Activated naive CD8-positive, alpha-beta T cell treated with anti-CD3 and anti-CD28 coated beads, Interleukin-2, amount 50 U/mL, for 24 hours (primary cell): ENCODE measurements around the gene FMN1.

Source experiments
- ATAC-seq: fragments of 150-1000 bp; cut with Tn5 transposase; one replicate; pipeline ENCODE4 v1.10.0; 2021
- DNase-seq: peaks from one replicate; pipeline ENCODE4 v3.0.0; 2021
- H3K27ac Mint-ChIP-seq: one replicate; pipeline ENCODE4 v1.8.0; 2021; ENCODE audit warnings: mild to moderate bottlenecking, mixed read lengths
- H3K27me3 Mint-ChIP-seq: one replicate; pipeline ENCODE4 v1.8.0; 2021; ENCODE audit warnings: mixed read lengths
- H3K36me3 Mint-ChIP-seq: one replicate; pipeline ENCODE4 v1.8.0; 2021; ENCODE audit warnings: low read depth, mixed read lengths
- H3K4me1 Mint-ChIP-seq: one replicate; pipeline ENCODE4 v1.8.0; 2021; ENCODE audit warnings: mixed read lengths
- H3K4me3 Mint-ChIP-seq: one replicate; pipeline ENCODE4 v1.8.0; 2021; ENCODE audit warnings: mild to moderate bottlenecking, moderate library complexity, mixed read lengths
- H3K9me3 Mint-ChIP-seq: one replicate; pipeline ENCODE4 v1.8.0; 2021; ENCODE audit warnings: mixed read lengths

FMN1 gene

GRCh38 chr15:33068007-33068481 is 126.5 kb downstream of the FMN1 start:
- no peaks in the 10 kb centered on the region for H3K36me3 Mint-ChIP-seq
- ATAC-seq = peak; percentile 43
- H3K27ac Mint-ChIP-seq = no peak overlapping the region
- peak; percentile 8 for DNase-seq
- no peaks in the 10 kb centered on the region for H3K9me3 Mint-ChIP-seq
- H3K4me1 Mint-ChIP-seq = peaks cover 14% of the 10 kb centered on the region
- peaks cover 29% of the 10 kb centered on the region for H3K27me3 Mint-ChIP-seq
- peak overlapping the region; percentile 39 for H3K4me3 Mint-ChIP-seq

- no peaks in the 10 kb centered on the region for H3K36me3 Mint-ChIP-seq
- peaks cover 29% of the 10 kb centered on the region for H3K27me3 Mint-ChIP-seq
- H3K4me1 Mint-ChIP-seq = peaks cover 14% of the 10 kb centered on the region
- ATAC-seq (no peak), DNase-seq (no peak)
- H3K27ac Mint-ChIP-seq = no peak overlapping the region
- peak overlapping the region; percentile 39 for H3K4me3 Mint-ChIP-seq
- no peaks in the 10 kb centered on the region for H3K9me3 Mint-ChIP-seq
Observed at GRCh38 chr15:33067456-33067855, 127.1 kb downstream of the FMN1 start.

GRCh38 chr15:33066584-33066983 is 127.9 kb downstream of the FMN1 start:
- ATAC-seq (no peak), DNase-seq (no peak)
- Mint-ChIP-seq H3K36me3 (no peaks in the 10 kb centered on the region), H3K4me3 (no peak overlapping the region), H3K4me1 (peaks cover 14% of the 10 kb centered on the region), H3K27me3 (peaks cover 29% of the 10 kb centered on the region), H3K9me3 (no peaks in the 10 kb centered on the region), H3K27ac (no peak overlapping the region)

GRCh38 chr15:33064878-33065277 is 129.6 kb downstream of the FMN1 start:
- no peak overlapping the region for H3K27ac Mint-ChIP-seq
- no peak overlapping the region for H3K4me3 Mint-ChIP-seq
- peaks cover 14% of the 10 kb centered on the region for H3K4me1 Mint-ChIP-seq
- no peaks in the 10 kb centered on the region for H3K36me3 Mint-ChIP-seq
- H3K27me3 Mint-ChIP-seq = peaks cover 29% of the 10 kb centered on the region
- H3K9me3 Mint-ChIP-seq = no peaks in the 10 kb centered on the region
- no peak for DNase-seq
- no peak for ATAC-seq

- no peaks in the 10 kb centered on the region for H3K4me1 Mint-ChIP-seq
- H3K9me3 Mint-ChIP-seq = no peaks in the 10 kb centered on the region
- ATAC-seq (no peak), DNase-seq (no peak)
- no peak overlapping the region for H3K27ac Mint-ChIP-seq
- no peaks in the 10 kb centered on the region for H3K36me3 Mint-ChIP-seq
- peaks cover 6% of the 10 kb centered on the region for H3K27me3 Mint-ChIP-seq
- no peak overlapping the region for H3K4me3 Mint-ChIP-seq
Observed at GRCh38 chr15:33059184-33059583, 135.3 kb downstream of the FMN1 start.

- Mint-ChIP-seq H3K4me3 (no peak overlapping the region), H3K9me3 (no peaks in the 10 kb centered on the region), H3K27me3 (peaks cover 3% of the 10 kb centered on the region), H3K4me1 (no peaks in the 10 kb centered on the region), H3K36me3 (no peaks in the 10 kb centered on the region), H3K27ac (no peak overlapping the region)
- DNase-seq = no peak
- no peak for ATAC-seq
Observed at GRCh38 chr15:33057845-33058244, 136.7 kb downstream of the FMN1 start.

- no peaks in the 10 kb centered on the region for H3K9me3 Mint-ChIP-seq
- ATAC-seq (no peak), DNase-seq (no peak)
- peaks cover 3% of the 10 kb centered on the region for H3K27me3 Mint-ChIP-seq
- no peaks in the 10 kb centered on the region for H3K4me1 Mint-ChIP-seq
- H3K27ac Mint-ChIP-seq = no peak overlapping the region
- no peaks in the 10 kb centered on the region for H3K36me3 Mint-ChIP-seq
- no peak overlapping the region for H3K4me3 Mint-ChIP-seq
Observed at GRCh38 chr15:33055962-33056361, 138.6 kb downstream of the FMN1 start.

- Mint-ChIP-seq H3K36me3 (peaks cover 5% of the 10 kb centered on the region), H3K9me3 (peaks cover 11% of the 10 kb centered on the region)
- no peak for DNase-seq
Observed at GRCh38 chr15:33051528-33051927, 143.0 kb downstream of the FMN1 start.

GRCh38 chr15:33048255-33048654 is 146.3 kb downstream of the FMN1 start:
- Mint-ChIP-seq H3K9me3 (peaks cover 14% of the 10 kb centered on the region), H3K36me3 (peaks cover 7% of the 10 kb centered on the region), H3K27ac (no peak overlapping the region), H3K27me3 (no peaks in the 10 kb centered on the region), H3K4me1 (peaks cover 11% of the 10 kb centered on the region), H3K4me3 (no peak overlapping the region)
- ATAC-seq (no peak), DNase-seq (no peak)

More at GRCh38 chr15:33051528-33051927, 143.0 kb downstream of the FMN1 start:
- Mint-ChIP-seq H3K27ac (no peak overlapping the region), H3K27me3 (no peaks in the 10 kb centered on the region), H3K4me3 (no peak overlapping the region), H3K4me1 (peaks cover 10% of the 10 kb centered on the region)
- ATAC-seq = no peak

- H3K9me3 Mint-ChIP-seq = peaks cover 24% of the 10 kb centered on the region
- H3K27ac Mint-ChIP-seq = no peak overlapping the region
- DNase-seq (no peak), ATAC-seq (no peak)
- peaks cover 11% of the 10 kb centered on the region for H3K4me1 Mint-ChIP-seq
- peaks cover 7% of the 10 kb centered on the region for H3K36me3 Mint-ChIP-seq
- H3K27me3 Mint-ChIP-seq = no peaks in the 10 kb centered on the region
- H3K4me3 Mint-ChIP-seq = no peak overlapping the region
Observed at GRCh38 chr15:33047077-33047476, 147.4 kb downstream of the FMN1 start.

- H3K4me1 Mint-ChIP-seq = peaks cover 11% of the 10 kb centered on the region
- DNase-seq = no peak
- peaks cover 7% of the 10 kb centered on the region for H3K36me3 Mint-ChIP-seq
- ATAC-seq = no peak
- H3K27ac Mint-ChIP-seq = no peak overlapping the region
- H3K27me3 Mint-ChIP-seq = no peaks in the 10 kb centered on the region
- H3K4me3 Mint-ChIP-seq = no peak overlapping the region
- peaks cover 24% of the 10 kb centered on the region for H3K9me3 Mint-ChIP-seq
Observed at GRCh38 chr15:33046329-33046728, 148.2 kb downstream of the FMN1 start.

- no peak for ATAC-seq
- no peaks in the 10 kb centered on the region for H3K27me3 Mint-ChIP-seq
- H3K9me3 Mint-ChIP-seq = peaks cover 24% of the 10 kb centered on the region
- H3K27ac Mint-ChIP-seq = no peak overlapping the region
- H3K4me3 Mint-ChIP-seq = no peak overlapping the region
- DNase-seq = no peak
- H3K36me3 Mint-ChIP-seq = peaks cover 7% of the 10 kb centered on the region
- H3K4me1 Mint-ChIP-seq = peaks cover 11% of the 10 kb centered on the region
Observed at GRCh38 chr15:33045066-33045810, 149.3 kb downstream of the FMN1 start.

GRCh38 chr15:33044598-33044997 is 149.9 kb downstream of the FMN1 start:
- no peak for DNase-seq
- Mint-ChIP-seq H3K4me1 (peaks cover 11% of the 10 kb centered on the region), H3K4me3 (no peak overlapping the region), H3K36me3 (peaks cover 7% of the 10 kb centered on the region), H3K27me3 (peaks cover 3% of the 10 kb centered on the region), H3K27ac (no peak overlapping the region), H3K9me3 (peaks cover 24% of the 10 kb centered on the region)
- ATAC-seq = no peak

- Mint-ChIP-seq H3K36me3 (peaks cover 6% of the 10 kb centered on the region), H3K27me3 (peaks cover 3% of the 10 kb centered on the region), H3K27ac (no peak overlapping the region), H3K4me3 (no peak overlapping the region), H3K4me1 (peaks cover 11% of the 10 kb centered on the region), H3K9me3 (peaks cover 18% of the 10 kb centered on the region)
- ATAC-seq = no peak
- DNase-seq = no peak
Observed at GRCh38 chr15:33043636-33044035, 150.9 kb downstream of the FMN1 start.

GRCh38 chr15:33040496-33040895 is 154.0 kb downstream of the FMN1 start:
- peaks cover 2% of the 10 kb centered on the region for H3K36me3 Mint-ChIP-seq
- peaks cover 13% of the 10 kb centered on the region for H3K9me3 Mint-ChIP-seq
- ATAC-seq = no peak
- no peak for DNase-seq
- H3K27me3 Mint-ChIP-seq = peaks cover 3% of the 10 kb centered on the region
- no peak overlapping the region for H3K4me3 Mint-ChIP-seq
- no peaks in the 10 kb centered on the region for H3K4me1 Mint-ChIP-seq
- no peak overlapping the region for H3K27ac Mint-ChIP-seq
